ENCODE data around the gene OR11L1.

Gene OR11L1

GRCh38 chr1:247812637-247813036, 29.1 kb downstream of the OR11L1 start:
- no peak for DNase-seq (ENCODE audit: low read depth in 2 of 2)

- no peak for DNase-seq (ENCODE audit: low read depth in 2 of 2)
Observed at GRCh38 chr1:247797518-247797917, 44.2 kb downstream of the OR11L1 start.
